ENCODE results near the gene CLCN5.
A peak's percentile ranks its signal among the peaks of the same experiment; 100 is the strongest.

The CLCN5 gene

DNA sequence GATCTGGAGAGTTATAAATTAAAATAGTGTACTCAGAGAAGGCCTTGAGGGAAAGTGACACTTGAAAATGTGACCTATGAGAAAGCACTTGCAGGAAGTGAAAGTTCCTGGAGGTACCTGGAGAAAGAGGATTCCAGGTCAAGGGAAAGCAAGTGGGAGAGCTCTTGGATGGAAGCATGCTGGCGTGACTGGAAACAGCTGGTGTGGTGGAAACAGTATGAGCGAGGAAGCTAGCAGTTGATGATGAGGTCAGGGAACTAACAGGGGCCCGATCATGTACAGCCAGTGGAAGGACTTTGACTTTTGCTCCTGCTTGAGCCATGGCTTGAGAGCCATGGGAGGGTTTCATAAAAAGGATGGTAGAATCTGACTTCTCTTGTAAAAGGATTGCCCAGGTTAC is 9.5 kb upstream of the CLCN5 start:
- DNase-seq (ENCODE audit: low spot score) = no peak
- H3K27ac ChIP-seq = no peak overlapping the region
- H3K4me3 ChIP-seq = no peak overlapping the region
- TF ChIP-seq CTCF (IDR thresholded peaks at IDR 0.05) = no peak

GRCh38 chrX:49915361-49916222 is 6.8 kb upstream of the CLCN5 start:
- peak; percentile 74 for TF ChIP-seq CTCF (IDR thresholded peaks at IDR 0.05)
- DNase-seq (ENCODE audit: low spot score) = no peak
- Histone ChIP-seq H3K4me3 (no peak overlapping the region), H3K27ac (no peak overlapping the region)

GRCh38 chrX:49919617-49920016 is 2.8 kb upstream of the CLCN5 start:
- no peak for DNase-seq (ENCODE audit: low spot score)
- Histone ChIP-seq H3K4me3 (no peak overlapping the region), H3K27ac (peak overlapping the region in 1 of 2 donors; percentile 59)
- peak; percentile 72 for TF ChIP-seq CTCF (IDR thresholded peaks at IDR 0.05)

DNA sequence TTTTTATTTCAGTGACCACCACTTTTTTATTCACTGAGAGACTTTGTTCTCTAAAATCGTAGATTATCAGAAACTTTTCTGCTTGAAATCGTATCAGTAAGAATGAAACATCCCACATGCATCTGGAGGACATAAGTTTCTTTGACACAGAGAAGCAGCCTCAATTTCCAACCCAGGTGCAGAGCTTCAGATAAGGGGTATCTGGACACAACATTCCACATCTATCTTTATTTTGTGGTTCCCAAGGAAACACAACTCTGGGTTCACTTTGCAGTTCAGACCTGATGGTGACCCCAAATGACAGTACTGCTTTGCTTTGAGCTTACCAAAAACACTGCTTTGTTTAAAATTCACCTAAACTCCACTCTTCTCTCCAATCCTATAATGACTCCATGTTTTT is 1.3 kb upstream of the CLCN5 start:
- H3K27ac ChIP-seq = no peak overlapping the region
- DNase-seq (ENCODE audit: low spot score) = no peak
- TF ChIP-seq CTCF (IDR thresholded peaks at IDR 0.05) = no peak
- no peak overlapping the region for H3K4me3 ChIP-seq

DNA sequence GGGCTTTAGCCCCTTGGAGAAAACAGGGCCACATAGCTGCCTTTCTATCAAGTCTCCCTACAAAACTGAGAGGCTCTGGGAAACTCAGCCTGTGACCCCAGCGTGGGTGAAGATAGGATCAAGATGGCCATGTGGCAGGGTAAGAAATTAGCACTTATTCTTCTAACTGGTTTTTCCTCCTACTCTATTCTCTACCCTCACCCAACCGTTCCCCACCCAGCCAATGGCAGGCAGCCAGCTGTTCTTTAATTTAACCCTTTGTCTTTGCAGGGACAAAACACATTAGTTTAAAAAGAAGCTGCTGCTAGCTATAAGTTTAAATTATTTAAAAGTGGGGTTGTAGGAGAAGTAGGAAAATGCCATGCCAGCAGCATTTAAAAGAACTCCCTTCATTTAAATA is 2.8 kb downstream of the CLCN5 start:
- no peak overlapping the region for H3K4me3 ChIP-seq
- no peak for TF ChIP-seq CTCF (IDR thresholded peaks at IDR 0.05)
- no peak for DNase-seq (ENCODE audit: low spot score)
- H3K27ac ChIP-seq = no peak overlapping the region

DNA sequence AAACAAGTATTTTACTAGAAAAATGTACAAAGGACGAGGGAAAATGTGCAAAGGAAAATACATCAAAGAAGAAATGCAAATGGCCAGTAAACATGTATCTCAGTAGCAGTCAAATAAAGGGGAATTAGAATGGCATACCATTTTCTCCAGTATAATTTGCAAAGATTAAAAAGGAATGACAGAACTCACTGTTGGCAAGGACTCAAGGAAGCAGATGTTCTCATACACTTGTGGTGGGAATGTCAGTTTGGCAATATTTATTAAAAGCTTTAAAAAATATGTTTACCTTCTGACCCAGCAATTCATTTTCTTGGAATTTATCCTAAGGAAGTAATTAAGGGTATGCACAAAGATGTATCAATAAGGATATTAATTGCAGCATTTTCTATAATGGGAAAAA is 7.6 kb downstream of the CLCN5 start:
- Histone ChIP-seq H3K4me3 (no peak overlapping the region), H3K27ac (no peak overlapping the region)
- DNase-seq (ENCODE audit: low spot score) = no peak
- TF ChIP-seq CTCF (IDR thresholded peaks at IDR 0.05) = no peak

GRCh38 chrX:49932791-49933190 is 10.4 kb downstream of the CLCN5 start:
- no peak for TF ChIP-seq CTCF (IDR thresholded peaks at IDR 0.05)
- H3K4me3 ChIP-seq = no peak overlapping the region
- no peak for DNase-seq (ENCODE audit: low spot score)
- no peak overlapping the region for H3K27ac ChIP-seq
